ENCODE results near the gene F12.

GRCh38 chr5:177430972-177431316 lies 21.6 kb upstream of the F12 start:
- TF ChIP-seq, protein P1, sequence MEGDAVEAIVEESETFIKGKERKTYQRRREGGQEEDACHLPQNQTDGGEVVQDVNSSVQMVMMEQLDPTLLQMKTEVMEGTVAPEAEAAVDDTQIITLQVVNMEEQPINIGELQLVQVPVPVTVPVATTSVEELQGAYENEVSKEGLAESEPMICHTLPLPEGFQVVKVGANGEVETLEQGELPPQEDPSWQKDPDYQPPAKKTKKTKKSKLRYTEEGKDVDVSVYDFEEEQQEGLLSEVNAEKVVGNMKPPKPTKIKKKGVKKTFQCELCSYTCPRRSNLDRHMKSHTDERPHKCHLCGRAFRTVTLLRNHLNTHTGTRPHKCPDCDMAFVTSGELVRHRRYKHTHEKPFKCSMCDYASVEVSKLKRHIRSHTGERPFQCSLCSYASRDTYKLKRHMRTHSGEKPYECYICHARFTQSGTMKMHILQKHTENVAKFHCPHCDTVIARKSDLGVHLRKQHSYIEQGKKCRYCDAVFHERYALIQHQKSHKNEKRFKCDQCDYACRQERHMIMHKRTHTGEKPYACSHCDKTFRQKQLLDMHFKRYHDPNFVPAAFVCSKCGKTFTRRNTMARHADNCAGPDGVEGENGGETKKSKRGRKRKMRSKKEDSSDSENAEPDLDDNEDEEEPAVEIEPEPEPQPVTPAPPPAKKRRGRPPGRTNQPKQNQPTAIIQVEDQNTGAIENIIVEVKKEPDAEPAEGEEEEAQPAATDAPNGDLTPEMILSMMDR (IDR thresholded peaks at IDR 0.05; ENCODE audit: insufficient read depth, low read length) = no peak
- TF ChIP-seq REST (IDR thresholded peaks at IDR 0.05; ENCODE audit: insufficient replicate concordance, low read depth) = no peak
- no peak for TF ChIP-seq POLR2AphosphoS5 (IDR thresholded peaks at IDR 0.05; ENCODE audit: low read depth)
- TF ChIP-seq SPI1 (IDR thresholded peaks at IDR 0.05; ENCODE audit: borderline replicate concordance, low read depth) = no peak
- TF ChIP-seq GABPA (IDR thresholded peaks at IDR 0.05; ENCODE audit: low read depth) = no peak

Data from HL-60 (cell line).